ENCODE data around the gene ADPRS.

ADPRS gene

DNA sequence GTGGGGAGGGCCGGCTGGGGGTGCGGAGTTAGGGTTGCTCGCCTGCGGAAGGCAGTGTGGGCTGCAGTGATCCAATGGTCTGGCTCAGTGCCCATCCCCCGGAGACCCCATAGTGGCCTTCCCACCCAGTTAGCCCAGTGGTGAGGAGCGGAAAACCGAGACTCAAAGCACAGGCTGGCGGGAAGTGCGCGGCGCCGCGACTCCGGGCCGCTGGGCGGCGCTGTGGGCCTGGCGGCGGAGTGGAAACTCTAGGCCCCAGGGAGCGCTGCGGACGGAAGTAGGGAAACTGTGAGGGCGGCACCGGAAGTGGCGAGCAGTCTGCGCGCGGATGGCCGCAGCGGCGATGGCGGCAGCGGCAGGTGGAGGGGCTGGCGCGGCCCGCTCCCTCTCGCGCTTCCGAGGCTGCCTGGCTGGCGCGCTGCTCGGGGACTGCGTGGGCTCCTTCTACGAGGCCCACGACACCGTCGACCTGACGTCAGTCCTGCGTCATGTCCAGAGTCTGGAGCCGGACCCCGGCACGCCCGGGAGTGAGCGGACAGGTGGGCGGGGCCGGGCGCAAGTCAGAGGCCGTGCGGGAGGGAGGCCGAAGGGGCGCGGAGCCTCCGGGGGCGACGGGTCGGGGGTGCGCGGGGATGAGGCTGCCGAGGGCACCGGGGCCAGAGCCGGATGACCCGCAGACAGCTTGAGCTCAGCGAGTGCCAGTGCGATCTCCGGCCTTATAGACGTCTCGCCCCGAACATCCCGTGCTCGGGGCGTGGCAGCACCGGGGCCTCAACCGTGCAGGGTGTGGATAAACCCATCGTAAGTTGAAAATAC is at the start of gene ADPRS:
TSS of gene ADPRS (plus strand) at position 316 of the 816 bp plus-strand sequence. CDS start at position 329, 13 bp downstream.
- peak; percentile 72 for DNase-seq (ENCODE audit: low read depth)

GRCh38 chr1:36040238-36040637 is 48.5 kb upstream of the ADPRS start:
- DNase-seq (ENCODE audit: low read depth): no peak

GRCh38 chr1:36051821-36052220 is 36.9 kb upstream of the ADPRS start:
- no peak for DNase-seq (ENCODE audit: low read depth)

GRCh38 chr1:36053978-36054377 is 34.7 kb upstream of the ADPRS start:
- DNase-seq (ENCODE audit: low read depth): no peak

- DNase-seq (ENCODE audit: low read depth): no peak
These were observed 33.0 kb upstream of the ADPRS start for GRCh38 chr1:36055706-36056105.

DNA sequence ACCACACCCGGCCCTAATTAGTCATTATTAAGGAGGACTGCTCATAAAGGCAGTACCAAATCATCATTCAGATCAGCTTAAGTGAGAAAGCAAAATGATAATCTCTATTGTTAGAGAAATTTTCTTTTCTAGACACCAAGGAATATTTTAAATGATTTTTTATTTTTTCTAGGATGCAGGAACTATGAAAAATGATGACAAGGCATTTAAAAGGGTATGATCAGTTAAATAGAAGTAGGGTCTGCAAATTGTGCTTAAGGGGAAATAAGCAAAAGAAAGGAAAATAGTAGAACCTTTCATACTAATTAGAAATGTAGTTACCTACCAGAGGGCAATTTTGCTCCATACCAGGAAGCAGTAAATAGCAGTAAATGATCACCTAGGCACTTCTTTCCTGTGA is 26.4 kb upstream of the ADPRS start:
- DNase-seq (ENCODE audit: low read depth): no peak

DNA sequence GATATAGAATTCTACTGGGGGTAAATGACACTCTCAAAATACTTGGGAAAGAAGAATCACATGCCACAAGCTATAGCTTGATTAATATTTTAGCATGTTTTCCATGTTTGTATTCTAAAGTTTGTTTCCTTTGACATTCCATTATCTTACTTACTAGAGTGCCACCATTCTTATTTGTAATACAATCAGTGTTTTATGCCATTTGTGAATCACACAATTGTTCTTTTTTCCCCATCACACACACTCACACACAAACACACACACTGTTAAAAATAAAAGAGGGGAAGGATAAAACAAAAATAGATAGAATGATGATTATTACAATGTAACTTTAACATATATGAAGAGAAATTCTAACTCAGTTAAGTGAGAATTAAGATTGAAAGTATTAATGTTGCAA is 20.8 kb upstream of the ADPRS start:
- no peak for DNase-seq (ENCODE audit: low read depth)

- no peak for DNase-seq (ENCODE audit: low read depth)
These were observed 19.8 kb upstream of the ADPRS start for GRCh38 chr1:36068866-36069265.

GRCh38 chr1:36070349-36070748 is 18.3 kb upstream of the ADPRS start:
- DNase-seq (ENCODE audit: low read depth): no peak

DNA sequence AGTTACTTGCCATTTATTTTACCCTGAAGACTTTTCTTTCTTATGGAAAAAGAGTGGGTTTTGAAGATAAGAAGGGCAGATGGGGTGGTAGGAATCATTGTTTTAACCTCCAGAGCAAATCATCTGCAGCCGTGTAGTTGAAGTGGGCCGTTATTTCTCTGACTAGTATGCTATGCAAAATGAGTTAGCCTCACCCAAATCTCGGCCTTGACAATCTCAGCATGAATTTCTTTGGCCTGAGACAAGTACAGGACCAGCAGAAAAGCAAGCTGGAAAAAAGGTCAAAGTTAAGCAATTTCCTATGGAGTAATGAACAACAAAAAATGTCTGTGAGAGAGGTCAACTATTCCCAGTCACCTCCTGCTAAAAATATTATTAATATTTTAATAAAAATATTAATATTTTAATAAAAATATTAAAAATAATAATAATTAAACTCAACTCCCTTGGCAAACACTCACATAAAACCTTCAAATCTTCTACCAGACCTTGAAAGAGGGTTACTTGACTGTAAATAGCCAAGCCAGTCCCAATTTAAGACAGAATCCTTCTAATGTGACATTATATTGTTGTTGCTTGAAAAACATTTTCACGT is 11.6 kb upstream of the ADPRS start:
- no peak for DNase-seq (ENCODE audit: low read depth)

GRCh38 chr1:36080236-36080635 is 8.5 kb upstream of the ADPRS start:
- no peak for DNase-seq (ENCODE audit: low read depth)

DNA sequence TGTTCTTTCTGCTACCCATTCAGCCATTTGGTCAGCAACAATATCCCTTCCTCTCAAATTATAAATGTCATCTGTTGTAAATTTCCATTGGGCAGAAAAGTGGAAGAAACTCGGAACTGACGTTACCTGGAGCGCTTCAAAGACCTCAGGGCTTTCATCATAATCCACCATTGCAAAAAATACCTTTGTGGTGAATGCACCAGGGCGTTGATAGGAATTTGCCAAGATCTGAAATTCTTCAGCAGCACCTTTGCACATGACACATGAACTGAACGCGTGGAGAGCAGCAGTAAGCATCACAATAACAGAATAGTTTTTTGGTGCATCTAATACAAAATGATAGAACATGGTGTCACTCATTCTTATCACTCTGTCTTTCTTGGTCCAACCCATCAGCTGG is 7.9 kb upstream of the ADPRS start:
- DNase-seq (ENCODE audit: low read depth): no peak

DNA sequence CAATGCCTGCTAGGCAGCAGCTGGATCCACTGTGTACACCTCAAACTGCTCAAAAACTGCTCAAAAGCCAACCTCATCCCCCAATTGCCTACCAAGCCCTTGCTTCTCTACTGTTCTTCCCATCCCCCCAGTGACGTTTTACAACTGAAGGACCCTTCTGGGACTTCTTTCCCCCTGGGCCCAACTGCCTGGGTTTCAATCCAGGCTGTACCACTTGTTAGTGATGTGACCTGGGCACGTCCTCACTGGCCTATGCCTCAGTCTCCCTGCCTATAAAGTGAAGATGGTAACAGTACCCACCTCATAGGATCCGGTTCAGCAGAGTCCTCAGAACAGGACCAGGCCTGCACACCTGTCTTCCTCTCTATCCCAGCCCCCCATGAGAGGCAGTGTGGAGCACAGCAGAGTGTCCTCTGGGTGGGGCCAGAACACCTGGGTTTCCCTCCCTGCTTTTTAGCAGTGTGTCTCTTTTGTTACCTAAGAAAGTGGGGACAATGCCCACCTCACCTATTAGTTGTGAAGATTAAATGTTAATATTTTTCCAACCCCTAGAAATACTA is 6.7 kb upstream of the ADPRS start:
- no peak for DNase-seq (ENCODE audit: low read depth)

DNA sequence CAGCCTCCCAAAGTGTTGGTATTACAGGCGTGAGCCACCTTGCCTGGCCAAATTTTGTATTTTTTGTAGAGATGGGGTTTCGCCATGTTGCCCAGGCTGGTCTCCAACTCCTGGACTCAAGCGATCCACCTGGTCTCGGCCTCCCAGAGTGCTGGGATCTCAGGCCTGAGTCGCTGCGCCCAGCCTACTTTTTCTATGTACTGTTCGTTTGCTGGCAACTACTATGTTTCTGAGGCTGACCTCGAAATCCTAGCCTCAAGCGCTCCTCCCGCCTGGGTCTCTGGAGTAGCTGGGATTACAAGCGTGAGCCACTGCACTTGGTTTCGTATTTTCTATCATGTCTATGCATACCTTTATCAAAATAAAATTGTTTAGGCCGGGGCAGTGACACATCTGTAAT is 5.5 kb upstream of the ADPRS start:
- DNase-seq (ENCODE audit: low read depth): no peak

GRCh38 chr1:36083635-36084496 is 4.8 kb upstream of the ADPRS start, which contains the start of gene TEKT2:
Gene TEKT2 (plus strand): TSS chr1:36084094. CDS start chr1:36084922, 828 bp downstream.
- DNase-seq (ENCODE audit: low read depth): no peak

- no peak for DNase-seq (ENCODE audit: low read depth)
These were observed 4.1 kb upstream of the ADPRS start for GRCh38 chr1:36084497-36085115.

DNA sequence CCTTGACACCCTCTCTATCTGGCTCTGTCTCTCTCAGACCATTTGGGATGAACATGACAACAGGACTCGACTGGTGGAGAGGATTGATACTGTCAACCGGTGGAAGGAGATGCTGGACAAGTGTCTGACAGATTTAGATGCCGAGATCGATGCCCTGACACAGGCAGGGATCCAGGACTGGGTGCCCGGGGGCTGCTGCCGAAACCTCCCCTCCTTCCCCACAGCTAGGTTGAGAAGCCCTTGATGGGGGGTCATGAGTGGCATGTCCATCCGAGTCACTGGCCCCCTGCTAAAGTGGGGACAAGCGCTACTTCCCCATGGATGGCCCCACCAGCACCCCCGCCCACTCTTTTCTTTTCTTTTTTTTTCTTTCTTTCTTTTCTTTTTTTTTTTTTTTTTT is 3.6 kb upstream of the ADPRS start:
- no peak for DNase-seq (ENCODE audit: low read depth)

GRCh38 chr1:36085686-36086526 is 2.8 kb upstream of the ADPRS start:
- DNase-seq (ENCODE audit: low read depth): no peak

- no peak for DNase-seq (ENCODE audit: low read depth)
These were observed 2.0 kb upstream of the ADPRS start for GRCh38 chr1:36086529-36087232.
